Vagina (tissue), 2 donors: ENCODE measurements around the gene PPARA. TPM values are rescaled to one million over a fixed set of nuclear protein-coding genes. Genes with fewer than 3 reads are reported as not detected.

Source experiments
- DNase-seq, 2 donors: peaks; one replicate each; pipeline ENCODE4 v3.0.0-alpha.2; 2017; ENCODE audit errors: extremely low spot score in 2 of 2
- H3K27ac ChIP-seq: fragments of 200-600 bp; sonication (generic); one replicate; pipeline ENCODE4 v1.5.1; 2019
- H3K27me3 ChIP-seq: fragments of 200-600 bp; sonication (generic); one replicate; pipeline ENCODE4 v1.5.1; 2019
- H3K36me3 ChIP-seq, 2 donors: fragments of 200-600 bp; sonication (generic); one replicate each; pipeline ENCODE4 v1.5.1; 2017 to 2019
- H3K4me1 ChIP-seq: fragments of 200-600 bp; sonication (generic); one replicate; pipeline ENCODE4 v1.5.1; 2019
- H3K4me3 ChIP-seq, 2 donors: fragments of 200-600 bp; sonication (generic); 1 replicate in 1 of 2; 2 replicates in 1 of 2; pipeline ENCODE4 v1.5.1; 2016 to 2019
- H3K9me3 ChIP-seq: fragments of 200-600 bp; sonication (generic); one replicate; pipeline ENCODE4 v1.5.1; 2019
- CTCF ChIP-seq, 3 experiments: fragments of 450-650 bp in 2 of 3; fragments of 200-600 bp in 1 of 3; sonication (generic) in 1 of 3; IDR thresholded peaks; one replicate each; pipeline ENCODE4 v1.5.1; 2017 to 2019; ENCODE audit warnings: antibody characterized with exemption in 3 of 3, mild to moderate bottlenecking in 2 of 3, moderate library complexity in 2 of 3
- POLR2A ChIP-seq, 2 donors: fragments of 450-650 bp; IDR thresholded peaks; one replicate each; pipeline ENCODE4 v1.6.1; 2017; ENCODE audit warnings: antibody characterized with exemption in 2 of 2, mild to moderate bottlenecking in 2 of 2, moderate library complexity in 2 of 2
- POLR2AphosphoS5 ChIP-seq, 2 donors: sonication (generic); formaldehyde crosslinking; IDR thresholded peaks; one replicate each; pipeline ENCODE4 v1.9.0; 2017; ENCODE audit warnings: antibody characterized with exemption in 2 of 2, mild to moderate bottlenecking in 2 of 2, low read depth in 1 of 2; ENCODE audit not compliant: insufficient read depth in 1 of 2
- intact Hi-C: fragments of 100-400 bp; cut with DNase I; formaldehyde crosslinking; loops from one replicate; pipeline ENCODE4 v1.15.1; 2023
- total RNA-seq: library from RNA; depleted of rRNA; stranded (reverse); fragments of >200 nt; gene quantifications from one replicate; pipeline ENCODE4 v1.2.3, GENCODE V29; 2016

The PPARA gene
- total RNA-seq, 1 donor from 2014 or later = 13.5 TPM

GRCh38 chr22:46201059-46201757 lies 50.9 kb downstream of the PPARA start:
- DNase-seq = no peak
- H3K36me3 ChIP-seq = peaks cover 0 to 49% of the 10 kb centered on the region in 2 donors
- TF ChIP-seq CTCF (IDR thresholded peaks at IDR 0.05) = no peak
- TF ChIP-seq POLR2A (IDR thresholded peaks at IDR 0.05) = no peak
- no peak for TF ChIP-seq POLR2AphosphoS5 (IDR thresholded peaks at IDR 0.05; ENCODE audit: insufficient read depth in 1 of 2, low read depth in 1 of 2)
- no peaks in the 10 kb centered on the region for H3K9me3 ChIP-seq
- H3K27ac ChIP-seq = no peak overlapping the region
- no peaks in the 10 kb centered on the region for H3K4me1 ChIP-seq
- H3K27me3 ChIP-seq = no peaks in the 10 kb centered on the region
- intact Hi-C loops = no loop called here
- H3K4me3 ChIP-seq = no peak overlapping the region

- Histone ChIP-seq H3K27ac (no peak overlapping the region), H3K27me3 (no peaks in the 10 kb centered on the region), H3K9me3 (no peaks in the 10 kb centered on the region), H3K4me3 (no peak overlapping the region), H3K4me1 (no peaks in the 10 kb centered on the region), H3K36me3 (peaks cover 0 to 49% of the 10 kb centered on the region in 2 donors)
- DNase-seq = no peak
- intact Hi-C loops = no loop called here
- TF ChIP-seq CTCF (IDR thresholded peaks at IDR 0.05) (no peak), POLR2AphosphoS5 (IDR thresholded peaks at IDR 0.05; ENCODE audit: insufficient read depth in 1 of 2, low read depth in 1 of 2) (no peak), POLR2A (IDR thresholded peaks at IDR 0.05) (no peak)
These were observed 52.7 kb downstream of the PPARA start for GRCh38 chr22:46202897-46203600.

- peaks cover 2% of the 10 kb centered on the region for H3K9me3 ChIP-seq
- no peak overlapping the region for H3K4me3 ChIP-seq
- DNase-seq = no peak
- H3K27me3 ChIP-seq = no peaks in the 10 kb centered on the region
- intact Hi-C loops = no loop called here
- no peak overlapping the region for H3K27ac ChIP-seq
- peaks cover 0 to 45% of the 10 kb centered on the region in 2 donors for H3K36me3 ChIP-seq
- TF ChIP-seq POLR2AphosphoS5 (IDR thresholded peaks at IDR 0.05; ENCODE audit: insufficient read depth in 1 of 2, low read depth in 1 of 2) = no peak
- TF ChIP-seq POLR2A (IDR thresholded peaks at IDR 0.05) = no peak
- TF ChIP-seq CTCF (IDR thresholded peaks at IDR 0.05) = no peak
- H3K4me1 ChIP-seq = no peaks in the 10 kb centered on the region
These were observed 53.3 kb downstream of the PPARA start for GRCh38 chr22:46203601-46203980.

- Histone ChIP-seq H3K27me3 (no peaks in the 10 kb centered on the region), H3K9me3 (peaks cover 10% of the 10 kb centered on the region), H3K4me1 (no peaks in the 10 kb centered on the region), H3K36me3 (peaks cover 0 to 25% of the 10 kb centered on the region in 2 donors), H3K4me3 (no peak overlapping the region), H3K27ac (no peak overlapping the region)
- DNase-seq = no peak
- intact Hi-C loops = no loop called here
- TF ChIP-seq CTCF (IDR thresholded peaks at IDR 0.05) = no peak
- no peak for TF ChIP-seq POLR2AphosphoS5 (IDR thresholded peaks at IDR 0.05; ENCODE audit: insufficient read depth in 1 of 2, low read depth in 1 of 2)
- TF ChIP-seq POLR2A (IDR thresholded peaks at IDR 0.05) = no peak
These were observed 58.9 kb downstream of the PPARA start for GRCh38 chr22:46209262-46209661.

- intact Hi-C loops = no loop called here
- no peak for DNase-seq
- peaks cover 0 to 34% of the 10 kb centered on the region in 2 donors for H3K36me3 ChIP-seq
These were observed 61.9 kb downstream of the PPARA start for GRCh38 chr22:46212195-46212594.

More at GRCh38 chr22:46212195-46212594, 61.9 kb downstream of the PPARA start:
- no peaks in the 10 kb centered on the region for H3K4me1 ChIP-seq
- no peak overlapping the region for H3K27ac ChIP-seq
- H3K4me3 ChIP-seq = no peak overlapping the region
- TF ChIP-seq POLR2AphosphoS5 (IDR thresholded peaks at IDR 0.05; ENCODE audit: insufficient read depth in 1 of 2, low read depth in 1 of 2) (no peak), POLR2A (IDR thresholded peaks at IDR 0.05) (no peak)
- peaks cover 10% of the 10 kb centered on the region for H3K9me3 ChIP-seq
- H3K27me3 ChIP-seq = no peaks in the 10 kb centered on the region
